Esophagus muscularis mucosa (tissue), 4 donors: Measurements from ENCODE around the gene PNPLA7. TPM values are rescaled to one million over a fixed set of nuclear protein-coding genes. Genes with fewer than 3 reads are reported as not detected.

Experiments
- DNase-seq: peaks from one replicate; pipeline ENCODE4 v3.0.0-alpha.2; 2017; ENCODE audit errors: extremely low spot score
- H3K27ac ChIP-seq, 4 donors: fragments of 200-600 bp; sonication (generic); replicated peaks in 1 of 4; 1 replicate in 3 of 4; 2 replicates in 1 of 4; pipeline ENCODE4 v1.5.1; 2016 to 2019; ENCODE audit warnings: mild to moderate bottlenecking in 1 of 4
- H3K27me3 ChIP-seq, 4 donors: fragments of 200-600 bp; sonication (generic); one replicate each; pipeline versions ENCODE4 v1.5.1 to v1.6.0; 2016 to 2019
- H3K36me3 ChIP-seq, 4 donors: fragments of 200-600 bp; sonication (generic); one replicate each; pipeline ENCODE4 v1.5.1; 2016 to 2019
- H3K4me1 ChIP-seq, 4 donors: fragments of 200-600 bp; sonication (generic); one replicate each; pipeline ENCODE4 v1.5.1; 2016 to 2019
- H3K4me3 ChIP-seq, 4 donors: fragments of 200-600 bp; sonication (generic); 1 replicate in 2 of 4; 2 replicates in 2 of 4; pipeline ENCODE4 v1.5.1; 2016 to 2019; ENCODE audit warnings: mild to moderate bottlenecking in 4 of 4, moderate library complexity in 1 of 4
- H3K9me3 ChIP-seq, 4 donors: fragments of 200-600 bp; sonication (generic); 1 replicate in 3 of 4; 2 replicates in 1 of 4; pipeline ENCODE4 v1.5.1; 2016 to 2019
- CTCF ChIP-seq, 3 experiments: fragments of 200-600 bp in 2 of 3; fragments of 450-650 bp in 1 of 3; sonication (generic) in 2 of 3; IDR thresholded peaks; one replicate each; pipeline ENCODE4 v1.5.1; 2017 to 2019; ENCODE audit warnings: antibody characterized with exemption in 3 of 3, mild to moderate bottlenecking in 2 of 3, moderate library complexity in 1 of 3
- EP300 ChIP-seq: sonication (generic); formaldehyde crosslinking; IDR thresholded peaks from one replicate; pipeline ENCODE4 v1.6.1; 2017; ENCODE audit warnings: antibody characterized with exemption
- POLR2A ChIP-seq: fragments of 450-650 bp; IDR thresholded peaks from one replicate; pipeline ENCODE4 v1.6.1; 2017; ENCODE audit warnings: antibody characterized with exemption, moderate library complexity, mild to moderate bottlenecking, low read depth
- POLR2AphosphoS5 ChIP-seq, 2 donors: sonication (generic); formaldehyde crosslinking; IDR thresholded peaks; one replicate each; pipeline ENCODE4 v1.6.1; 2017; ENCODE audit warnings: antibody characterized with exemption in 2 of 2
- WGBS: methylation state at CpG from one replicate; pipeline ENCODE4 v1.1.5; 2018; 5-methylcytosine and 5-hydroxymethylcytosine counted together
- intact Hi-C: fragments of 100-400 bp; cut with DNase I; formaldehyde crosslinking; loops from one replicate; pipeline ENCODE4 v1.15.1; 2023
- total RNA-seq, 4 donors: library from RNA; depleted of rRNA; stranded (reverse); fragments of >200 nt; gene quantifications; one replicate each; pipeline versions ENCODE4 v1.1.0 to v1.2.1, GENCODE V29; 2016

Gene PNPLA7
- total RNA-seq, 4 donors from 2014 or later: 3.0 to 6.2 (median 4.0) TPM

- WGBS: 53% methylated on average over 38 of the region's 52 CpGs
- no peaks in the 10 kb centered on the region for H3K9me3 ChIP-seq
- no peak for DNase-seq
- peak overlapping the region in 1 of 4 donors; percentile 30 for H3K4me3 ChIP-seq
- no peaks in the 10 kb centered on the region for H3K27me3 ChIP-seq
- intact Hi-C loops: loop anchor here (10.0 kb wide), 1 partner anchor 63 kb away; no protein-coding TSS in a partner anchor
- peaks cover 23 to 46% (median 43%) of the 10 kb centered on the region in 4 donors for H3K4me1 ChIP-seq
- no peak overlapping the region for H3K27ac ChIP-seq
- H3K36me3 ChIP-seq: peaks cover 0 to 22% (median 12%) of the 10 kb centered on the region in 4 donors
- TF ChIP-seq POLR2AphosphoS5 (IDR thresholded peaks at IDR 0.05) (no peak), CTCF (IDR thresholded peaks at IDR 0.05) (no peak), EP300 (no peak), POLR2A (no peak)
Observed at GRCh38 chr9:137461663-137462395, 88.4 kb downstream of the PNPLA7 start.

GRCh38 chr9:137461316-137461662 is 88.9 kb downstream of the PNPLA7 start:
- TF ChIP-seq CTCF (IDR thresholded peaks at IDR 0.05): no peak
- no peak for TF ChIP-seq POLR2A
- TF ChIP-seq EP300: no peak
- TF ChIP-seq POLR2AphosphoS5 (IDR thresholded peaks at IDR 0.05): no peak

GRCh38 chr9:137460363-137461315 is 89.6 kb downstream of the PNPLA7 start:
- Histone ChIP-seq H3K27ac (no peak overlapping the region), H3K4me1 (peaks cover 23 to 54% (median 51%) of the 10 kb centered on the region in 4 donors), H3K36me3 (peaks cover 0 to 29% (median 22%) of the 10 kb centered on the region in 4 donors), H3K4me3 (no peak overlapping the region), H3K9me3 (no peaks in the 10 kb centered on the region), H3K27me3 (no peaks in the 10 kb centered on the region)
- 94% methylated on average over 8 of the region's 31 CpGs for WGBS
- DNase-seq: no peak
- no peak for TF ChIP-seq EP300
- intact Hi-C loops: loop anchor here (10.0 kb wide), 1 partner anchor 64 kb away; no protein-coding TSS in a partner anchor

More at GRCh38 chr9:137461316-137461662, 88.9 kb downstream of the PNPLA7 start:
- 89% methylated on average over 18 of the region's 21 CpGs for WGBS
- H3K4me1 ChIP-seq: peaks cover 23 to 51% (median 48%) of the 10 kb centered on the region in 4 donors
- no peak for DNase-seq
- intact Hi-C loops: loop anchor here (10.0 kb wide), 1 partner anchor 64 kb away; no protein-coding TSS in a partner anchor
- no peaks in the 10 kb centered on the region for H3K27me3 ChIP-seq
- H3K9me3 ChIP-seq: no peaks in the 10 kb centered on the region
- no peak overlapping the region for H3K27ac ChIP-seq
- peaks cover 0 to 23% (median 16%) of the 10 kb centered on the region in 4 donors for H3K36me3 ChIP-seq
- peak overlapping the region in 1 of 4 donors; percentile 30 for H3K4me3 ChIP-seq

- intact Hi-C loops: loop anchor here (10.0 kb wide), 1 partner anchor 65 kb away; no protein-coding TSS in a partner anchor
- no peak for TF ChIP-seq EP300
- no peak for TF ChIP-seq POLR2AphosphoS5 (IDR thresholded peaks at IDR 0.05)
- no peak for TF ChIP-seq CTCF (IDR thresholded peaks at IDR 0.05)
- TF ChIP-seq POLR2A: no peak
- Histone ChIP-seq H3K4me3 (peak overlapping the region; percentile 81 to 87 (median 86)), H3K9me3 (no peaks in the 10 kb centered on the region), H3K36me3 (peaks cover 0 to 38% (median 30%) of the 10 kb centered on the region in 4 donors), H3K4me1 (peaks cover 30 to 63% (median 60%) of the 10 kb centered on the region in 4 donors), H3K27ac (peak overlapping the region; percentile 59 to 81 (median 79)), H3K27me3 (no peaks in the 10 kb centered on the region)
- 26% methylated on average over 8 of the region's 15 CpGs for WGBS
- no peak for DNase-seq
Observed at GRCh38 chr9:137459601-137460362, 90.4 kb downstream of the PNPLA7 start.
